MCF 10A (cell line): ENCODE data around the gene HS3ST5. TPM values are rescaled to one million over a fixed set of nuclear protein-coding genes. Genes with fewer than 3 reads are reported as not detected.

ENCODE experiments used
- BruUV-seq: library from RNA; stranded (reverse); fragments of 400-500 nt; replicated peaks from 2 replicates; lab custom pipeline; 2021; lab: Mats Ljungman, UMichigan
- CTCF ChIA-PET: fragments of 300-600 bp; sonication (Branson Sonifier 250); formaldehyde crosslinking; extraction: SDS; loops from one replicate; lab custom pipeline; 2021; ENCODE audit warnings: antibody characterized with exemption, inconsistent platforms; lab: Yijun Ruan, JAX
- POLR2A ChIA-PET: fragments of 300-600, 350-650 bp; sonication (Branson Sonifier 250); formaldehyde crosslinking; extraction: SDS; loops from one replicate; lab custom pipeline; 2020; ENCODE audit warnings: antibody characterized with exemption, inconsistent platforms; lab: Yijun Ruan, JAX
- DNase-seq: peaks from one replicate; pipeline ENCODE4 v3.0.0-alpha.2; 2018; ENCODE audit not compliant: unreplicated experiment
- H3K27ac Mint-ChIP-seq: one replicate; pipeline ENCODE4 v1.8.0; 2022; ENCODE audit warnings: mild to moderate bottlenecking, low read depth, mixed read lengths; ENCODE audit not compliant: unreplicated experiment
- H3K27me3 Mint-ChIP-seq: one replicate; pipeline ENCODE4 v1.8.0; 2022; ENCODE audit warnings: mixed read lengths; ENCODE audit not compliant: insufficient read depth, unreplicated experiment
- H3K36me3 Mint-ChIP-seq: one replicate; pipeline ENCODE4 v1.8.0; 2022; ENCODE audit warnings: mild to moderate bottlenecking, moderate library complexity, mixed read lengths; ENCODE audit not compliant: insufficient read depth, unreplicated experiment
- H3K4me1 Mint-ChIP-seq: one replicate; pipeline ENCODE4 v1.8.0; 2022; ENCODE audit warnings: mixed read lengths; ENCODE audit not compliant: insufficient read depth, unreplicated experiment
- H3K4me3 Mint-ChIP-seq: one replicate; pipeline ENCODE4 v1.8.0; 2022; ENCODE audit warnings: mild to moderate bottlenecking, moderate library complexity, mixed read lengths; ENCODE audit not compliant: unreplicated experiment
- H3K9me3 Mint-ChIP-seq: one replicate; pipeline ENCODE4 v1.8.0; 2022; ENCODE audit warnings: mixed read lengths; ENCODE audit not compliant: unreplicated experiment
- intact Hi-C: fragments of 100-400 bp; cut with micrococcal nuclease; formaldehyde crosslinking; loops from 2 replicates; pipeline ENCODE4 v1.14.1; 2022
- total RNA-seq: library from RNA; stranded (reverse); gene quantifications from 2 replicates; pipeline ENCODE4 v1.2.3, GENCODE V29; 2022
- TF ChIP-seq, protein P1 (sequence below): fragments of 200-600 bp; IDR thresholded peaks from one replicate; pipeline ENCODE4 v1.8.0; 2022; ENCODE audit warnings: antibody characterized with exemption, mild to moderate bottlenecking; ENCODE audit not compliant: unreplicated experiment

HS3ST5 gene
- total RNA-seq, 1 experiment from 2014 or later, result not detected

DNA sequence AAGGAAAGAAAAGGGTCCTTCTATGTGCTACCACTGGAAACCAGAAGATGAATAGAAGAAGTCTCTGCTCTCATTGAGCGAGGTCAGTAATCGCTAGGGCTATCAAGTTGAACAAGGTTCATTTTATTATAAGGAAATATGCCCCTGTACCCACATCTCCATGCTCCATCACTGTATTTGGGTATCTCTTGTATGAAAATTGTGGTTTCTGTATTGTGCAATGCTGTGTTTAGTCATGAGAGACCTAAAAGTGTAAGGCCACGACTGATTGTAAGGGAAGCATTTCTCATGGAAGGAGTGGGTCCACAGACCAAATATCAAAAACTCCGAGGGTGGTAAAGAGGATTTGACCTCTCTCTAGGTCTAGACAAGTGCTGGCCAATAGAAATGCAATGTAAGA, 3.6 kb upstream of the HS3ST5 start:
- no peaks in the 10 kb centered on the region for H3K36me3 Mint-ChIP-seq
- H3K4me3 Mint-ChIP-seq, result no peak overlapping the region
- no TSS peak for BruUV-seq
- ChIA-PET POLR2A (no interaction called here), CTCF (no interaction called here)
- no peak for DNase-seq
- H3K27me3 Mint-ChIP-seq, result peaks cover 51% of the 10 kb centered on the region
- intact Hi-C loops, result no loop called here
- no peaks in the 10 kb centered on the region for H3K4me1 Mint-ChIP-seq
- H3K9me3 Mint-ChIP-seq, result no peaks in the 10 kb centered on the region
- TF ChIP-seq, protein P1, sequence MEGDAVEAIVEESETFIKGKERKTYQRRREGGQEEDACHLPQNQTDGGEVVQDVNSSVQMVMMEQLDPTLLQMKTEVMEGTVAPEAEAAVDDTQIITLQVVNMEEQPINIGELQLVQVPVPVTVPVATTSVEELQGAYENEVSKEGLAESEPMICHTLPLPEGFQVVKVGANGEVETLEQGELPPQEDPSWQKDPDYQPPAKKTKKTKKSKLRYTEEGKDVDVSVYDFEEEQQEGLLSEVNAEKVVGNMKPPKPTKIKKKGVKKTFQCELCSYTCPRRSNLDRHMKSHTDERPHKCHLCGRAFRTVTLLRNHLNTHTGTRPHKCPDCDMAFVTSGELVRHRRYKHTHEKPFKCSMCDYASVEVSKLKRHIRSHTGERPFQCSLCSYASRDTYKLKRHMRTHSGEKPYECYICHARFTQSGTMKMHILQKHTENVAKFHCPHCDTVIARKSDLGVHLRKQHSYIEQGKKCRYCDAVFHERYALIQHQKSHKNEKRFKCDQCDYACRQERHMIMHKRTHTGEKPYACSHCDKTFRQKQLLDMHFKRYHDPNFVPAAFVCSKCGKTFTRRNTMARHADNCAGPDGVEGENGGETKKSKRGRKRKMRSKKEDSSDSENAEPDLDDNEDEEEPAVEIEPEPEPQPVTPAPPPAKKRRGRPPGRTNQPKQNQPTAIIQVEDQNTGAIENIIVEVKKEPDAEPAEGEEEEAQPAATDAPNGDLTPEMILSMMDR, result no peak
- H3K27ac Mint-ChIP-seq, result no peak overlapping the region

DNA sequence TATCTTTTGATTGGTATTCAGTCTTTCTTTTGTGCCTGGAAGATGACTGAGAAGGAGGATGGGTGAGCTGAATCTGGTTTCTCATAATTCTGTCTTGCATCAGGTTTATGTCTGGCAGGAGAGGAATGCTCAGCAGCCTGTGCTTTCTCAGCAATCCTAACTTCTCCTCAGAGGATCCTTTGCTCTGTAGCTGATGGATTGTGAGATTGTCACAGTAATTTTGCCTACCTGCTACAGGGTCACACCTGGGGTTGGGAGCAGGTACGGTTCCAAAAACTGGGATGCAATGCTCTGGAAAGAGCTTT, 2.1 kb upstream of the HS3ST5 start:
- no TSS peak for BruUV-seq
- ChIA-PET CTCF (interaction anchor here (1.4 kb wide), 1 partner anchor 40 kb away, joined by 4 read pairs; no protein-coding TSS in a partner anchor), POLR2A (no interaction called here)
- DNase-seq, result no peak
- Mint-ChIP-seq H3K27me3 (peaks cover 54% of the 10 kb centered on the region), H3K9me3 (no peaks in the 10 kb centered on the region), H3K4me1 (no peaks in the 10 kb centered on the region), H3K4me3 (no peak overlapping the region), H3K36me3 (no peaks in the 10 kb centered on the region), H3K27ac (no peak overlapping the region)
- TF ChIP-seq, protein P1, result no peak
- intact Hi-C loops, result no loop called here

DNA sequence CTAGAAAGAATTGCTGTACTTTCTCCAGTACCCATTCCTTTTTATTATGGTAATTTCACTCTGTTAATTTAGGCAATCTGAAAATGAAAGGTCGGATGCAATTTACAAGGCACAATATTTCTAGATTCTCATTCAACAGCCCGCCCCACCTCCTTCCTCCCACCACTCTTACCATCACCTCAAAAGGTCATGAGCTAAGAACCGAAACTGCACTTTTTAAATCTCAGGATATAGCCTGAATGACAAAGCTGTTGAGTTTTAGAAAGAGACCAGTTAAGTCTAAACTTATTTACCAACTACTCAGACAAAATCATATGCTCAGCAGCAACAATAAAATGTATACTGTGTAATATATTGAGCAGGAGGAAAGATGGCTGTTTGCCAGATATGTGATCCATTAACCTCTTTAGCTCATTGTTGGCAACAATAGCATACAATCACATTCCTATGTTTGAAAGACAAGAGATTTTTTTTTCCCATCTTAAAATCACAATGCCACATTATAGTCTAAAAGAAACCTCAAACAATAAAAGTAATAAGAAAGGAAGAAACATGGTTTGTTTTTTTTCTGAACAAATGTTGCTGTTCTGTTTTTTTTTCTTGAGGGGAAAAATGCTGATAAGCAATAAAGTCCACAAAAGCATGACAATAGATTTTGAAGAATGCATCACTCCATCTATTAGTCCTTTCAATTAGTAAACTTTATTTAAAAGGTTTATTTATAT, 1.6 kb upstream of the HS3ST5 start:
- no TSS peak for BruUV-seq
- H3K36me3 Mint-ChIP-seq, result no peaks in the 10 kb centered on the region
- H3K27me3 Mint-ChIP-seq, result peaks cover 59% of the 10 kb centered on the region
- ChIA-PET CTCF (interaction anchor here (1.4 kb wide), 1 partner anchor 40 kb away, joined by 4 read pairs; no protein-coding TSS in a partner anchor), POLR2A (no interaction called here)
- no peaks in the 10 kb centered on the region for H3K9me3 Mint-ChIP-seq
- no peak overlapping the region for H3K4me3 Mint-ChIP-seq
- H3K27ac Mint-ChIP-seq, result no peak overlapping the region
- TF ChIP-seq, protein P1, result no peak
- intact Hi-C loops, result no loop called here
- H3K4me1 Mint-ChIP-seq, result no peaks in the 10 kb centered on the region
- DNase-seq, result no peak

DNA sequence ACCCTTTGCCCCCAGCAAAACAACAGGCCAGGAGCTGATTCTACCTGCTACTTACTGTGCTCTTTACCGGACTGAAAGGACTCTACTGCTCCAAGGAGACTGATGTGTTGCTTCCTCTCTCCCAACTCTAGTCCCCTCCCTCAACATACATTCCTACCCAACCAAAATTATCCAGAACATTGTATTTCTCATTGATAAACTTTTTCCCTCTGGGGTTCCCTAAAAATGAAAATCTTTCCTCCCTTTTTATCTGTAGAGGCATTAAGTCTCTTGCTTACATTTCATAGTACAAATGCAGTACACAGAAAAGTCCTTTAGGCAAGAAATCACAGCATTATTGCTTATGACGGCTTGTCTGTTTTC, 940 bp upstream of the HS3ST5 start:
- Mint-ChIP-seq H3K36me3 (no peaks in the 10 kb centered on the region), H3K27me3 (peaks cover 65% of the 10 kb centered on the region), H3K4me1 (no peaks in the 10 kb centered on the region), H3K9me3 (no peaks in the 10 kb centered on the region), H3K27ac (no peak overlapping the region), H3K4me3 (peak overlapping the region; percentile 10)
- ChIA-PET CTCF (interaction anchor here (1.4 kb wide), 1 partner anchor 39 kb away, joined by 4 read pairs; no protein-coding TSS in a partner anchor), POLR2A (no interaction called here)
- TF ChIP-seq, protein P1, result no peak
- BruUV-seq, result no TSS peak
- no peak for DNase-seq
- intact Hi-C loops, result no loop called here
